Progenitor cell of endocrine pancreas (in vitro differentiated cells): Measurements from ENCODE around the gene EXOSC2. TPM values are rescaled to one million over a fixed set of nuclear protein-coding genes. Genes with fewer than 3 reads are reported as not detected.

Experiments used
- DNase-seq: peaks from one replicate; pipeline ENCODE4 v3.0.0; 2021; ENCODE audit warnings: low spot score; ENCODE audit not compliant: unreplicated experiment
- H3K27ac Mint-ChIP-seq: 2 replicates; pipeline ENCODE4 v1.8.0; 2021; ENCODE audit warnings: mild to moderate bottlenecking, moderate library complexity, mixed read lengths
- H3K27me3 Mint-ChIP-seq: 2 replicates; pipeline ENCODE4 v1.8.0; 2021; ENCODE audit warnings: mixed read lengths
- H3K36me3 Mint-ChIP-seq: 2 replicates; pipeline ENCODE4 v1.8.0; 2022; ENCODE audit warnings: mixed read lengths; ENCODE audit not compliant: insufficient read depth
- H3K4me1 Mint-ChIP-seq: 2 replicates; pipeline ENCODE4 v1.8.0; 2021; ENCODE audit warnings: low read depth, mixed read lengths
- H3K4me3 Mint-ChIP-seq: 2 replicates; pipeline ENCODE4 v1.8.0; 2021; ENCODE audit warnings: low read depth, mild to moderate bottlenecking, moderate library complexity, mixed read lengths
- H3K9me3 Mint-ChIP-seq: 2 replicates; pipeline ENCODE4 v1.8.0; 2021; ENCODE audit warnings: low read depth, mixed read lengths
- total RNA-seq: library from RNA; stranded (reverse); gene quantifications from 2 replicates; pipeline ENCODE4 v1.2.1, GENCODE V29; 2021
- TF ChIP-seq, protein P1 (sequence below): fragments of 200-600 bp; sonication (generic); IDR thresholded peaks from one replicate; pipeline ENCODE4 v1.5.0; 2021; ENCODE audit warnings: antibody characterized with exemption, mild to moderate bottlenecking; ENCODE audit not compliant: unreplicated experiment

Gene EXOSC2
- total RNA-seq, 1 donor from 2014 or later, result 45.9 TPM

DNA sequence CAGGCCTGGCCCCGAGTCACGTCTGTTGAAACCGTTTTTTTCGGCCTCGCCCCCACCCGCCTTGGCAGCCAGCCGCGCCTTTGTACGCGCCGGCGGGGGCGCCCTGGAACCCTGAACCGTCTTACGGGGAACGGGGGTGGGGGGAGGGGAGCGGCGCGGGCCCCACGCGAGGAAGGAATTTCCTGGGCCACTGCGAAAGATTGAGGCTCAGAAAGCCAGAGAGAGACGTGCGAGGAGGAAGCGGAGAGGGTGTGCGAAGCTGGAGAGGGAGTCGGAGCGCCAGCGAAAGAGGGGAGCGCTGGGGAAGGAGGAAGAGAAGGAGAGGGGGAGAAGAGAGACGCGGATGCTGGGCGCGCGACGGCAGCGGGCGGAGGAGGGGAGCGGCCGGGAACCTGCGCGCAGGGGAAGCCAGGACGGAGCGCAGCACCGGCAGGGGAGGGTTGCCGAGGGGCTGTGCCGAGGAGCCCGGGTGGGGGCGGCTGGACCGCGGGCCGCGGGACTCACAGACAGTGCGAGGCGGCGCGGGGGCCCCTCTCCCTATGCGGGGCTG lies 33.8 kb upstream of the EXOSC2 start:
- Mint-ChIP-seq H3K4me3 (no peak overlapping the region), H3K36me3 (no peaks in the 10 kb centered on the region)
- TF ChIP-seq, protein P1, sequence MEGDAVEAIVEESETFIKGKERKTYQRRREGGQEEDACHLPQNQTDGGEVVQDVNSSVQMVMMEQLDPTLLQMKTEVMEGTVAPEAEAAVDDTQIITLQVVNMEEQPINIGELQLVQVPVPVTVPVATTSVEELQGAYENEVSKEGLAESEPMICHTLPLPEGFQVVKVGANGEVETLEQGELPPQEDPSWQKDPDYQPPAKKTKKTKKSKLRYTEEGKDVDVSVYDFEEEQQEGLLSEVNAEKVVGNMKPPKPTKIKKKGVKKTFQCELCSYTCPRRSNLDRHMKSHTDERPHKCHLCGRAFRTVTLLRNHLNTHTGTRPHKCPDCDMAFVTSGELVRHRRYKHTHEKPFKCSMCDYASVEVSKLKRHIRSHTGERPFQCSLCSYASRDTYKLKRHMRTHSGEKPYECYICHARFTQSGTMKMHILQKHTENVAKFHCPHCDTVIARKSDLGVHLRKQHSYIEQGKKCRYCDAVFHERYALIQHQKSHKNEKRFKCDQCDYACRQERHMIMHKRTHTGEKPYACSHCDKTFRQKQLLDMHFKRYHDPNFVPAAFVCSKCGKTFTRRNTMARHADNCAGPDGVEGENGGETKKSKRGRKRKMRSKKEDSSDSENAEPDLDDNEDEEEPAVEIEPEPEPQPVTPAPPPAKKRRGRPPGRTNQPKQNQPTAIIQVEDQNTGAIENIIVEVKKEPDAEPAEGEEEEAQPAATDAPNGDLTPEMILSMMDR, result no peak

DNA sequence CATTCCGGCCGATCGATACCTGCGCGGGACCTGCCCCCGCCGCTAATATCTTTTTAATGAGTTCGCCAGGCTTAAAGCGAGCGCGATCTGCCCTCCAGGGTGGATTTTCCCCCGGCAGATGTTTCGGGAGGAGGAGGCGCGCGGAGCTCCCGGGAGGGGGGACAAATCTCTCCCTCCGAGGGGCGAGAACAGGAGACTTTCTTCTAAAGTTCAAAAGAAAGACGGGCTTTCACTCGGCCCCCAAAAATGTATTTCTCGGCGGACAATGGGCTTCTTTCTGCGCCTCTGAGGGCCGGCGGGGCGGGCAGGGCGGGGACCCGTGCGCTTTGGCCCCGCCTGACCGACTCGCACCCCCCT lies 33.3 kb upstream of the EXOSC2 start:
- no peaks in the 10 kb centered on the region for H3K36me3 Mint-ChIP-seq
- no peaks in the 10 kb centered on the region for H3K9me3 Mint-ChIP-seq
- no peak for DNase-seq
- TF ChIP-seq, protein P1, result no peak
- H3K4me3 Mint-ChIP-seq, result peak overlapping the region; percentile 57
- no peak overlapping the region for H3K27ac Mint-ChIP-seq
- peaks cover 2% of the 10 kb centered on the region for H3K4me1 Mint-ChIP-seq
- peaks cover 79% of the 10 kb centered on the region for H3K27me3 Mint-ChIP-seq

More for the DNA sequence above, 33.8 kb upstream of the EXOSC2 start:
- Mint-ChIP-seq H3K27me3 (peaks cover 80% of the 10 kb centered on the region), H3K4me1 (peaks cover 1% of the 10 kb centered on the region), H3K9me3 (no peaks in the 10 kb centered on the region), H3K27ac (no peak overlapping the region)
- no peak for DNase-seq

DNA sequence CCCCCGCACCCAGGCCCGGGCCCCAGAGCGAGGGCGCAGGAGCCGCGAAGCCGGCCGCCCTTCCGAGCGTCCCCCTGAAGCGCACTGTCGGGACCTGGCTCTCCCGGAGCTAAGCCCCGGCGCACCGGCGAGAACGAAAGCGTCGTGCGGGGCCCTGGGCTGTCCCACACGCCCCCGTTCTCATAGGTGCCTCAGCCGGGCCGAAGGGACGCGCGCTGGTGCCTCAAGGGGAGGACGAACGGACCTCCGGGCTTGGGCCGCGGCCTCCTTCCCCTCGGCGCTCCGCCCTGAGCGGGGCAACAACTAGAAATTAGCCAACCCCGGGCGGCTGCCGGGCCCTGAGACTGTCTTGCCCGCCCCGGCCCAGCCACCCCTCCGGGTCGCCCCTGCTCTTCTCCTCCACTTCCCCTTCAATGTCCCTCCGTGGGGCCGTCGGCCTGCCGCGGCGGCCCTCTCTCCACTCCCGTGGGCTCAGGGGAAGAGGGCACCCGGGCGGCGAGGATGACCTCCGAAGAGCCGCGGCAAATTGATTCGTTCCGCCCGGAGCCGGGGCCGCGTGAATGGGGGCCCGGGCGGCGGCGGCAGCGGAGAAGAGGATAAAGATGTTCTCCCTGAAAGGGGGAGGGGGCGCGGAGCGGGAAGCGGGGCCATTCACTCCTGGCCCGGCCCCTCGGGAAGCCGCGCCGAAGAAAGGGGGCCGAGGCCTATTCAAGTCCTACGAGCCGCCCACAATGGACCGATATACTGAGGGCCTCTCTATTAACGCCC lies 32.7 kb upstream of the EXOSC2 start:
- H3K4me1 Mint-ChIP-seq, result peaks cover 5% of the 10 kb centered on the region
- TF ChIP-seq, protein P1, result no peak
- H3K36me3 Mint-ChIP-seq, result no peaks in the 10 kb centered on the region
- H3K4me3 Mint-ChIP-seq, result no peak overlapping the region
- no peaks in the 10 kb centered on the region for H3K9me3 Mint-ChIP-seq
- DNase-seq, result no peak
- H3K27ac Mint-ChIP-seq, result no peak overlapping the region
- H3K27me3 Mint-ChIP-seq, result peaks cover 77% of the 10 kb centered on the region

DNA sequence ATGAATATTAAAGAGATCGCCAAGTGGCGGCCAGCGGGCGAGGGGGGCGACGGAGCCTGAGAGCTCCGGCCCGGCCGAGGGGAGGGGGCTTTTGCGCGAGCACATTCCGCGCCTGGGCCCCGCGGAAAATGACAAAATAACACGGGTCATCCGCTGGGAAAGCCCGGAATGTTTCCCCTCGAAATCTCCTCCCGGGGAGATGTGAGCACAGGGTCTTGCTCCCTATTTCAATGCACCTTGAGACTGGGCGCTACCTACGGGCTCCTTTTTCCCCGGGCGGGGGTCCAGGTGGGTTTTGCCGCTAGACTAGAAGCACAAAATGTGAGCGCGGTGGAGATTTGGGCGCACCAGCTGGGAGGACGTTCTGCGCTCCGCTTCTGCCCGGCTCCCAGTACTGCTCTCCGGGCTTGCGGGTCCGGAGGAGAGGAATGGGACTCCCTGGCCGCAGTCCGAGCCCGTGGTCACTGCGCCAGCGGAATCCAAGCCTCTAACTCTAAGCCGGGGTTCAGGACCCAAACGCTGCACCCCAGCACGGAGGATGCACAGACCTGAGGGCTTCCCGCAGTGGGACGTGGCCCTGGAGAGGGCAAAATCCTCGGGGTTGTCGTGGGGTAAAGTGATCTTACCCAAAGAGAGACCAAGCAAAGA lies 32.0 kb upstream of the EXOSC2 start:
- H3K9me3 Mint-ChIP-seq, result no peaks in the 10 kb centered on the region
- no peak for DNase-seq
- no peak overlapping the region for H3K27ac Mint-ChIP-seq

More for the DNA sequence above, 32.0 kb upstream of the EXOSC2 start:
- H3K4me1 Mint-ChIP-seq, result peaks cover 5% of the 10 kb centered on the region
- H3K4me3 Mint-ChIP-seq, result no peak overlapping the region
- TF ChIP-seq, protein P1, result no peak
- H3K36me3 Mint-ChIP-seq, result no peaks in the 10 kb centered on the region
- H3K27me3 Mint-ChIP-seq, result peaks cover 77% of the 10 kb centered on the region
